SH-SY5Y (cell line): Measurements from ENCODE around the gene SMAD4.

ENCODE experiments used
- GATA2 ChIP-seq: IDR thresholded peaks from 2 replicates; pipeline ENCODE4 v1.6.1; 2011; ENCODE audit warnings: mild to moderate bottlenecking, low read depth, low read length
- GATA3 ChIP-seq: IDR thresholded peaks from 2 replicates; pipeline ENCODE4 v1.6.1; 2011; ENCODE audit warnings: low read depth, mild to moderate bottlenecking, low read length, moderate library complexity

Gene SMAD4

GRCh38 chr18:51133580-51134160 lies 103.7 kb downstream of the SMAD4 start:
- TF ChIP-seq GATA3, result no peak
- TF ChIP-seq GATA2, result no peak
